Fibroblast of skin of abdomen (primary cell): ENCODE data around the gene KANK2.
"Not testable (repeated sequence)": the region's sequence is repeated elsewhere in the genome, so short reads cannot be mapped to it uniquely, and the experiment has no call there.

Experiments
- DNase-seq: peaks from one replicate; pipeline ENCODE4 v3.0.0-alpha.2; 2013

Gene KANK2

GRCh38 chr19:11171144-11171543 is 26.2 kb downstream of the KANK2 start:
- DNase-seq, result no peak

- no peak for DNase-seq
These were observed 27.3 kb downstream of the KANK2 start for GRCh38 chr19:11169896-11170678.

- peak; percentile 85 for DNase-seq
These were observed 28.8 kb downstream of the KANK2 start for GRCh38 chr19:11168568-11168967.

- no peak for DNase-seq
These were observed 30.8 kb downstream of the KANK2 start for GRCh38 chr19:11166281-11167142.

GRCh38 chr19:11165486-11166030 is 31.8 kb downstream of the KANK2 start:
- DNase-seq, result peak; percentile 31

GRCh38 chr19:11164879-11165406 is 32.4 kb downstream of the KANK2 start:
- DNase-seq, result peak; percentile 81

GRCh38 chr19:11164296-11164695 is 33.0 kb downstream of the KANK2 start:
- DNase-seq, result no peak

GRCh38 chr19:11160440-11160768 is 36.9 kb downstream of the KANK2 start:
- DNase-seq, result not testable (repeated sequence)

GRCh38 chr19:11159598-11160439 is 37.5 kb downstream of the KANK2 start:
- DNase-seq, result no peak

- DNase-seq, result peak; percentile 99
These were observed 41.8 kb downstream of the KANK2 start, which contains the start of gene SPC24 for GRCh38 chr19:11155373-11156120. Gene SPC24 (minus strand): TSS chr19:11155782. CDS start chr19:11155776, 6 bp downstream.

GRCh38 chr19:11154683-11155047 is 42.7 kb downstream of the KANK2 start:
- DNase-seq, result no peak

GRCh38 chr19:11152318-11153062 is 44.9 kb downstream of the KANK2 start:
- DNase-seq, result no peak

- DNase-seq, result no peak
These were observed 46.2 kb downstream of the KANK2 start for GRCh38 chr19:11151181-11151580.

- DNase-seq, result no peak
These were observed 49.3 kb downstream of the KANK2 start for GRCh38 chr19:11148001-11148400.

GRCh38 chr19:11145536-11145924 is 51.8 kb downstream of the KANK2 start:
- no peak for DNase-seq

GRCh38 chr19:11142528-11143171 is 54.7 kb downstream of the KANK2 start:
- peak; percentile 96 for DNase-seq

GRCh38 chr19:11141937-11142527 is 55.3 kb downstream of the KANK2 start:
- DNase-seq, result no peak

- DNase-seq, result no peak
These were observed 56.4 kb downstream of the KANK2 start for GRCh38 chr19:11140896-11141295.

- not testable (repeated sequence) for DNase-seq
These were observed 57.3 kb downstream of the KANK2 start for GRCh38 chr19:11140023-11140538.
